ENCODE data around the gene SPATS2L.

SPATS2L gene

DNA sequence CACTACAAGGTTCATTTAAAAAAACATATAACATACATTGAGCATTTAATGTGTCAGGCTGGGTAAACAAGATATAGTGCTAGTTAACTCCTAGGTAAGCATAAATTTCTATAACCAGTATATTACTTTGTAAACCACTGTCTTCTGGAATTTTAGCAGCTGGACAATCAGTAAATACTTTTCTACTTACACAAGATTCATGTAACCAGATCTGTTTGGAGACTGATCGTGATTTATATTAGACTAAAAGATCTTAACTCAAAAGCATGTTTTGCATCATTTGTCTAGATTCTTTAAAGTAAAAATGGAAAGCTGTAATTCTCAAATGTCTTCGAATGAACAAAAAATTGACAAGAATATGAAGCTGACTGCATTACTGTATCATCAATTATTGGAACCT lies 218.6 kb downstream of the SPATS2L start:
- DNase-seq = no peak

DNA sequence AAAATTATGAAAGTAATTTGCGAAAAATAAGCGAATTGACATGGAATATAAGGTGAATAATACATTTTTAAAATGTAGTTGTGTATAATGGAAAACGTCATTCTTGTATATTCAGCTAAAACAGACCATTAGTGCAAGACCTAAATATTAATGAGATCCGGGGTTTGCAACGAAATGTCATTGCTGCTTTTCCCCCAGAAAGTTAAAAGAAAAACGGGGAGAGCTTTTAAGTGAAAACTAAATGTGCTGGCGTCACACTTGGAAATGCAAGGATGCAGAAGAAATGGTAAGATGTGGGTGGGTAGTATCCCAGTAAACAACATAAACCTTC lies 219.0 kb downstream of the SPATS2L start:
- DNase-seq = no peak

DNA sequence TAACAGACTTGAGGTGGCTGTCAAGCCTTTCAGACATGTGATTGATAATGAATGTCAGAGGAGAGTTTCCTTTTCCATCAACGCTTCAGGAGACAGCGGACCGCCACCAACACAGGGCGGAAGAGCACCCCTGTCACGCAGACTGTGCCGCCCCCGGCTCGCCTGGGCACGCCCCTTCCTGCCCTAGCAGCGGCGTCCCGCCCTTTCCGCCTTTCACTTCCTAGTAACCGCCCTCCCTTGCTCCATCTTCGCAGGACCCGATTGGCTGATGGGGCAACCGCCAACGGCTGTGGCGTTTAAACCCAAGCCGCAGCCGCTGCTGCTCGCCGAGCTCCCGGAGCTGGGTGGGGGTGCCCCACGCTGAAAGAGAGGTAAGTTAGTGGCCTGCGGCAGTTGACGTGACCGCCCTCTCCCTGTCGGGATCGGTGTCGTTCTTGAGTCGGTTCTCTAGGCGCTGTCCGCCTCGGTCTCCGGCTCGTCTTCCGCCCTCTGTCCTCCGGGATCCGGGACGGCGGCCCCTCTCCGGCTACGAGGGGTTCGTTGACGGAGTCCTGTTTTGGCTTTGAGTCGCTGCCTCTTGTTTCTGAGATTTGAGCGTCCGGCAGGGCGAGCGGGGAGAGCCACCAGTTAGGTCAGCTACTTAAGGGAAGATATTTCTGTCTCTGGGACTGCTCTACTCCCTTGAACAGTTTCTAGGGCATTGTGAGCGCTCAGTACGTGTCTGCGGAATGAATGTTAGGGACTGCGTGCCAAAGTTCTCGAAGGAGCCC lies 219.6 kb downstream of the SPATS2L start, which contains the start of gene SGO2:
TSS of gene SGO2 (plus strand) at position 326 of the 770 bp plus-strand sequence. CDS start 6,769 bp downstream, outside the sequence.
- DNase-seq = peak; percentile 90 to 93

DNA sequence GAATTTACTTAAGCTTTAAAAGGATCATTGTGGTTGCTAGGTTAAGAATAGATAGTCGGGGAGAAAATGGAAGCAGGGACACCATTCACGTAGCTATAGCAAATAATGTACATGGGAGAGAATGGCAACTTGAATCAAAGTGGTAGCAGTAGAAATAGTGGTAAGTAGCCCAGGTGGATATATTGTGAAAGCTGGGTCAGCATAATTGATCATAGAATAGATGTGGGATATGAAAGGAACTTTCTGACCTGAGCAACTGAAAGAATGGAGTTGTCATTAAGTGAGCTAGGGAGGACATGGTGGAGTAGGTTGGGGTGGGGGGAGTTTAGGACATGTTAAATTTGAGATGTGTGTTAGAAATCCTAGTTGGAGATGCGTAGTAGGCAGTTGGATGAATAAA lies 221.7 kb downstream of the SPATS2L start:
- DNase-seq = no peak
